NK-92 (cell line): ENCODE results near the gene ARHGAP45.

Experiments used
- DNase-seq: peaks from one replicate; lab custom pipeline; 2025; ENCODE audit not compliant: unreplicated experiment; lab: John Stamatoyannopoulos, UW

ARHGAP45 gene

GRCh38 chr19:1085676-1086442 is 18.9 kb downstream of the ARHGAP45 start:
- DNase-seq: no peak

DNA sequence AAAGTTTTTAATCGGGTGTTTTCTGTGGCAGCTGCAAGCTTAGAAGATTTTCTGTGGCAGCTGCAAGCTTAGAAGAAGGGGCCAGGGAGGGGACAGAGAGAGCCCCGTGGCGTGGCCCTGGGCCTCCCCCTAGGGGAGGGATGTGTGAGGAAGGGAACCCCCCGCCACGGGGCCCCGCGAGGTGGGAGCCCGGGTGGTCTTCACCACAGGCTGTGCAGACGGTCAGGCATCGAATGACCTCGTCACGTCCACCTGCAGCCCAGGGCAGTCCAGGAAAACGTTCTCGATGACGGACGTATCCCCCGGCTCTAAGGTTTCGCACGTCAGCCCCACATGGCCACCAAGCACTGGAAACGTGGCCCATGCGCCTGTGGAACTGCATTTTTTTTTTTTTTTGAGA is 19.6 kb downstream of the ARHGAP45 start:
- no peak for DNase-seq

DNA sequence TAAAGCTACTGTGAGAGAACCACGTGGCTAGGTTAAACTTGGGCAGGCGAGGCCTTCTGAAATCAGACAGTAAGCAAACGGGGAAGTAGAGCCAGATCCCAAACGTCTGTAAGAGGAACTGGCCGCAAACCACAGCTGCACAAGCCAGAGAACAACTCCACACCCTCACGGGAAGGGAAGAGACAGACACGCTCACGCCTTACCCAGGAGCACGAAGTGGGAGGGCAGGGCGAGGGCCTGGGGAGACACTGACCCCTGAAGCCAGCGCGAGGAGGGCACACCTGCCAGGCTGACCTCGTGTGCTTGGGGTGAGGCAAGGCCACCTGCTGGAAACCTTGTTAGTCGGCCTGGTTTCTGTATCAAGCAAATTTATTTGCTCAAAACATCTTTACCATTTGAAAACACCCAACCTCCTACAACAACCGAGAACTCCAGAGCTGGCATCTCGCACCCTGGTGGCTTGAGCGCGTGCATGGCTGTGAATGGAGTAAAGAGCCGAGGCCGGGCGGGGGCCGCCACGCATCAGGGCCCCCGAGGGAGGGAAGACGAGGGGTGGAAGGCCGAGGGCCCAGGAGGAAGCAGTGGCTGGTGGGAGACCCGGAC is 20.9 kb downstream of the ARHGAP45 start:
- no peak for DNase-seq

DNA sequence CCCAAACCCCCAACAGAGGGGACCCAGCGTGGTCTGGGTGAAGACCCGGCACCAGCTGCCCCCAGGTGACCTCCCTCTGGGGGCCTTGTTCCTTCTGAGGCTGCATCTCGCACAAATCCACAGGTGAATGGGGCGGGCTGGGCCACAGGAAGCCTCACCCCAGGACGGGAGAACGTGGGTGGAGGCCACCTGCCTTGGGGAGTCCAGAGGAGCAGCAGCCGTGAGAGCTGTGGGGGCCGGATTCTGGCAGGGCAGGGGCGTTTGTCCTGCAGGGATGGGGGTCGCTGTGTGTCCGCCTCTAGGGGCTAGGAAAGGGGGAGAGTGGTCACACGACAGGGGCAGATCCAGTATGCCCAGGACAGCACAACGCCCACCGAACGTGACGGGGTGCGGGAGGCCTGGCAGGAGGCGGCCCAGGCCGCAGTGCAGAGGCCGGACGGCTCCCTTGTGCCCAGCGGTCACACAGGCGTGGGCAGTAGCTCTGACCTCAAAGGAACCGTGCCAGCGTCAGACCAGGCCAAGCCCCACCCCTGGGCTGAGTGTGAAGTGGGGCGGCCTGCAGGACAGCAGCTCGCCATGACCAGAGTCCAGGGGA is 21.5 kb downstream of the ARHGAP45 start:
- no peak for DNase-seq

- no peak for DNase-seq
Measured at GRCh38 chr19:1089126-1089771, 22.3 kb downstream of the ARHGAP45 start.

DNA sequence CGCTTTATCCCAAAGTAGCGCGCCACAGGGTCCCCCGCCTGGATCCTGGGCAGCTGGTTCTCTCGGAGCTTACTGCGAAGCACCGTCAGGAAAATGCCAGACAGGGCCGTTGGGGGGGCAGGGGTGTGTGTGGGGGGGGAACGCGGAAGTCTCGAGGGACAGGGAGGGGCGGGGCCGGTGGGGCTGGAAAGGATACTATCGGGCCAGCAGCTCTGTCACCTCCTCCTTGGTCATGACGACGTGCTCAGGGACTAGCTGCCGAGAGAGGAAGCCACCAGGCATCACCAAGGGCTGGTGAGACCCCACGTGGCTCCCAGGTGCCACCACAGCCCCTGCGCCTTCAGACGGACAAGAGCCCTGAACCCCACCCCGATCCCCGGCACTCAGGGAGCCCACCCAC is 22.9 kb downstream of the ARHGAP45 start:
- no peak for DNase-seq

- DNase-seq: no peak
Measured at GRCh38 chr19:1090731-1091543, 24.0 kb downstream of the ARHGAP45 start.

DNA sequence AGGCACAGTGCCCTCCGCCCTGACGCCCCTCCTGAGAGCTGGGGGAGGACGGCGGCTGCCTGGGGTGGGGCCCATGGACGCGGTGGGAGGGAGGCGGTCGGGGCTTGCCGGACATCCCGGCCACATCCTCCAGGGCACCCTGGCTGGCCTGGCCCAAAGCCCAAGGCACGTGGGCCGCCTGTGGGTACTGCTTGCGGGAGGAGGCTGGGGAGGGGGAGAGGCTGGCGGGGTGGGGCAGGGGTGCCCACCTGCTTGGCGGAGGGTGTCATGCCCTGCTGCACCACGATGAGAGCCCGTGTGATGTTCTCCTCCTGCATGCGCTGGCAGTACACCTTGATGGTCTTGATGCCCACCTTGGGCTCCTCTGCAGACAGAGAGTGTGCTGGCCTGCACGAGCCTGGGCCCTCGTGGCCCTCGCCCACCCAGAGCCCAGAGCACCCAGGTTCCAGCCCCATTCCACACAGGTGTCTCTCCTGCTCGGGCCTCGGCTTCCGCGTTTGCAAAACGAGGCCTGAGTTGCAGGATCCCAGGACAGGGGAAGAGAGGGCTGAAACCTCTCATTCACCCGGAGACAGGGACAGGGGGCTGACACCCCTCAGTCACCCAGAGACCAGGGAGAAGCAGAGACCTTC is 24.7 kb downstream of the ARHGAP45 start:
- no peak for DNase-seq

DNA sequence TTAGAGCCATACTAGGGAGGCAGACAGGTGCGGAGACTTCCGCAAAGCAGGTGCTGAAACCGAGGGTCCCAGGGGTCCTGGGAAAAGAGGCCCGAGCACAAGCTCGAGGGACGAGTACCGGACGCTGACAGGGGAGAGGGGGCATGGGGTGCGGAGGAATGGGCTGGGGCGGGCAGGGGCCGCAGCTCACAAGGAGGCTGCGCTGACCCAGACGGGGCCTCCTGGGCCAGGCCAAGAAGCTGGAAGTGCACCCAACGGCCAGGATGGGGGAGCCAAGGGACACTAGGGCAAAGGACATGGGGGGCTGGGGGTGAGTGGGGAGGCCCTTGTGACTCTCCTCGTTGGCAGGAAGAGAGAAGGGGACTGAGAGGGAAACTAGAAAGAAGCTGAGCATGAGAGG is 26.4 kb downstream of the ARHGAP45 start:
- DNase-seq: no peak

DNA sequence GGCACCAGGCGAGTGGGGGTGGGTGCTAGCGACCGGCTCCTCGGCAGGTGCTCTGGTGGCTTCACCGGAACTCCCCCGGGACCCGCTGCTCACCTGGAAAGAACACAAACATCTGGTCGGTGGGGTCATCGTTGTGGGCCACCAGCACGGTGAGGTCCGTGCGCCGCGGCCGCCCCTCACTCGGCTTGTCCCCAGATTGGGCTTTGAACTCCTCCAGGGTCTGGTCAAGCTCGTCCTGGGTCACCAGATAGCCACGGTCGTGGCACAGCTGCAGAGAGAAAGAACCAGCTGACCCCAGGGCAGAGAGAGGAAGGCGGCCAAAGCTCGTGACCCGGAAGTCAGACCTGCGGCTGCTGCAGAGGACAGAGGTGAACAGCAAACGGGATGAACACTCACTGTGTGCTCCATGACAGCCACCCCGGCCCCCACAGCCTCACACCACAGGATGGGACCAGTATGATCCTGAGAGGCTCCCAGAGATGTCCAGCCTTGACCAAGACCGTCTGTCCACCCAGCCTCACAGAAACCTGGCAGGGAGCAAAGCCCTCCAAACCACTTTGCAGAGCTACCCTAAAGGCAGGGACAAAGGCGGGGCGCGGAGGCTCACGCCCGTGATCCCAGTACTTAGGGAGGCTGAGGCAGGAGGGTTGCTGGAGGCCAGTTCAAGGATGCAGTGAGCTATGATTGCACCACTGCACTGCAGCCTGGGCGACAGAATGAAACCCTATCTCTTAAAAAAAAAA is 27.0 kb downstream of the ARHGAP45 start:
- DNase-seq: no peak

DNA sequence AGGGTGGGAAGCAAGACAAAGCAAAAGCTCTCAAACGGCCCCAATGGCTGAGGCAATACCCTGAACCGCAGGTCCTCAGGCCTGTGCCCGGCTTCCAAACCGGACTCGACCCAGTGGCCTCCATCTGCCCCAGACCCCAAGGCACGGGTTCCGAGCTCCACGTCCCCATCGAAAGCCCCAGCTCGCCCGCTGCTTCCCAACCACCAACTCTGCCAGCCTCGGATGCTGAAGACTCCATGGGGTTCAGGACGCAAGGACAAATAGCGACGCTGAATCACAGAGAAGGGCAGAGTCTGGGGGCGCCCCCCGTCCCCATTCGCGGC is 27.6 kb downstream of the ARHGAP45 start:
- no peak for DNase-seq

DNA sequence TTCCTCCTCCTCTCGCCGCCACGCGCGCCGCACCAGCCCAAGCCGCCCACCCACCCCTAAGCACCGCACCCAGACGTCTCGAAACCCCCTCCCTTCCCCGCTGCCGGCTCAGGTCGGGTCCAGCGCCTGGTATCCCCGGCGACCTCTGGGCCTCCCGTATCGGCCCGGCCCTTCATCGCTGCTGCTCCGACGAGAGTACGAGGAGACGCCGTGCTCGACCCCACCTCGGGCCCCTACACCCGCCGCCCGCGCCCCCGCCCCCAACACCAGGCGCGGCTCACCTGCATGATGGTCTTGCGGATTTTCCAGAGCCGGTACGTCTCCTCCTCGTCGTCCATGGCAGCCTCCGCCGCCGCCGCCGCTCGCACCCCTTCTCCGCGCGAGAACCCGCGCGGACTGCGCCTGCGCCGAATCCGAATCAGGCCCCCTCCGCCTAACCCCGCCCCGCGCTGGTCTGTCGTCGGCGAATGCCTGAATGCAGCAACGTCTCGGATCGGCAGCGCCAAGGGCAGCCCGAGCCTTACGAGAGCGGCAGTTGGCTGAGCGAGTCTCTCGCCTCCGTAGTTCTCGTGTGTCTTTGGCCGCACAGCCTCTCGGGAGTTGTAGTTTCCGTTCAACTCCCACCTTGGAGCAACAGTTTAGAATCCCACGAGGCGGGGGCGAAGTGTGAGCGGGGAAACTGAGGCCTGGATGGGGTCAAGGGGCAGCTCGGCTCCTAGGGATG is 28.2 kb downstream of the ARHGAP45 start, which contains the start of gene POLR2E:
Gene POLR2E, minus strand, starts transcription at position 398 of the 724 bp plus-strand sequence. Its CDS starts 60 bp downstream, at position 338.
- peak; percentile 90 for DNase-seq

- no peak for DNase-seq
Measured at GRCh38 chr19:1097810-1098176, 30.8 kb downstream of the ARHGAP45 start.

GRCh38 chr19:1098177-1099051 is 31.4 kb downstream of the ARHGAP45 start:
- DNase-seq: no peak

DNA sequence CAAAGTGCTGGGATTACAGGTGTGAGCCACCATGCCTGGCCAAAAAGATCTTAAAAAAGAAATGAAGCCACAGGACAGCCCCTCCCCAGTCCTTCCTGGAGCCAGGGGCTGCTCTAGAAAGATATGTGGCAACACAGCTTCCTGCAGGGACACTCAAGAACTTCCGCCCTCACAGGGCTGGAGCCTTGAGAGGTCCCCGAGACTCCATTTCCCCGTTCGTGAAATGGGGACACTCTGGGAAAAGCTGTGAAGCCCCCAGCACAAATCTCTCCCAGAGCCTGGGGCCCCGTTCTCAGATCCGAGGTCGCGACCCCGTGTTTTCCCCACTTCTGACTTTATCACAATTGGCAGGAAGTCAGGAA is 34.4 kb downstream of the ARHGAP45 start:
- DNase-seq: no peak

DNA sequence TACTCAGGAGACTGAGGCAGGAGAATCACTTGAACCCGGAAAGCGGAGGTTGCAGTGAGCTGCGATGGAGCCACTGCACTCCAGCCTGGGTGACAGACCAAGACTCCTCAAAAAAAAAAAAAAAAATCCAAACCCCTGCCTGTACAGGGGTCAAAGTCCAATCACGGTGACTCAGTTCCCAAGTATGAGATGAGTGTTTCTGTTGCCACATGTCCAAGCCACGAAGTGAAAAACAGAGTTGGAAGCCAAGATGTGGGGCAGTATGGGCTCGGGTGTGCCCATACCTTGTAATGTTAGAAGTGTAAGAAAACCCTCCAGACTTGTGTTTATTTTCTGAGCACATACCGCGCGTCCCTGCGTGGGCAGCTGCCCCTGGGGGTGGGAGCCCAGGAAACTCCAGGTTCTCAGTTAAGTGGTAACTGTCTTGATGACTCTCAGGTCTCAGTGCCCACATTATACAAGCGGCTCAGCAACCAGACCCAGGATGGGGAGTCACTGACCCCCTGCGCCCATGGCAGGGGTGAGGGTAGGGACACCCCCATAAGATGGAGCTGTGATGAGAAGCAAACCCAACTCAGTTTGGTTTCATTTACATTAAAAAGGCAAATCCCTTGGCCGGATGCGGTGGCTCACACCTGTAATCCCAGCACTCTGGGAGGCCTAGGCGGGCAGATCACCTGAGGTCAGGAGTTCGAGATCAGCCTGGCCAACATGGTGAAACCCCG is 35.6 kb downstream of the ARHGAP45 start:
- no peak for DNase-seq

DNA sequence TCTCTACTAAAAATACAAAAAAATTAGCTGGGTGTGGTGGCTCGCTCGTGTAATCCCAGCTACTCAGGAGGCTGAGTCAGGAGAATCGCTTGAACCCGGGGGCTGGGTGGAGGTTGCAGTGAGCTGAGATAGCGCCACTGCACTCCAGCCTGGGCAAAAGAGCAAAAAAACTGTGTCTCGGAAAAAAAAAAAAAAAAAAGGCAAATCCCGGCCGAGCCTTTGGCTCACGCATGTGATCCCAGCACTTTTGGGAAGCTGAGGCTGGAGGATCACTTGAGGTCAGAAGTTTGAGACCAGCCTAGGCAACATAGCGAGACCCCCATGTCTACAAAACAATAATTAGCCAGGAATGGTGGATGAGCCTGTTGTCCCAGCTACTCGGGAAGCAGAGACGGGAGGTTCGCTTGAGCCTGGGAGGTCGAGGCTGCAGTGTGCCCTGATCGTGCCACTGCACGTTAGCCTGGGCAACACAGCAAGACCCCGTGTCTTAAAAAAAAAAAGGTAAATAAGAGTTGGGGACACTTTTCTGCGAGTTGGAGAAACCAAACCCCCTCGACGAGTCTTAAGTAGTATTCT is 36.3 kb downstream of the ARHGAP45 start:
- DNase-seq: no peak
